Thoracic aorta (tissue), 2 donors: Measurements from ENCODE around the gene ARID1A. TPM values are rescaled to one million over a fixed set of nuclear protein-coding genes. Genes with fewer than 3 reads are reported as not detected.
A peak's percentile ranks its signal among the peaks of the same experiment; 100 is the strongest.

Source experiments
- ATAC-seq: fragments of 150-250 bp; one replicate; pipeline ENCODE4 v1.8.0; 2017; ENCODE audit warnings: low read depth; ENCODE audit not compliant: insufficient number of reproducible peaks, low FRiP score
- DNase-seq: peaks from one replicate; pipeline ENCODE4 v3.0.0-alpha.2; 2020; ENCODE audit warnings: low spot score
- H3K27ac ChIP-seq, 2 donors: fragments of 200-600 bp; sonication (generic); 1 replicate in 1 of 2; 2 replicates in 1 of 2; pipeline ENCODE4 v1.5.1; 2016; ENCODE audit warnings: mild to moderate bottlenecking in 2 of 2, moderate library complexity in 2 of 2
- H3K27me3 ChIP-seq: fragments of 200-600 bp; sonication (generic); replicated peaks from 2 replicates; pipeline ENCODE4 v1.6.0; 2016; ENCODE audit warnings: mild to moderate bottlenecking; ENCODE audit not compliant: insufficient read depth
- H3K36me3 ChIP-seq: fragments of 200-600 bp; sonication (generic); one replicate; pipeline ENCODE4 v1.5.1; 2016
- H3K4me1 ChIP-seq, 2 donors: fragments of 200-600 bp; sonication (generic); 1 replicate in 1 of 2; 2 replicates in 1 of 2; pipeline versions ENCODE4 v1.5.1 to v1.6.0; 2016; ENCODE audit warnings: low read depth in 2 of 2, mild to moderate bottlenecking in 1 of 2; ENCODE audit not compliant: control insufficient read depth in 1 of 2
- H3K4me3 ChIP-seq: fragments of 200-600 bp; sonication (generic); 2 replicates; pipeline ENCODE4 v1.5.1; 2016; ENCODE audit warnings: mild to moderate bottlenecking
- H3K9me3 ChIP-seq: fragments of 200-600 bp; sonication (generic); 2 replicates; pipeline ENCODE4 v1.5.1; 2016
- total RNA-seq, 2 donors: library from RNA; depleted of rRNA; stranded (reverse); fragments of >200 nt; gene quantifications; one replicate each; pipeline versions ENCODE4 v1.1.0 to v1.2.3, GENCODE V29; 2016
- TF ChIP-seq, protein P1 (sequence below): fragments of 200-600 bp; sonication (generic); IDR thresholded peaks from one replicate; pipeline ENCODE4 v1.5.1; 2019; ENCODE audit warnings: antibody characterized with exemption

Gene ARID1A
- total RNA-seq, 2 donors from 2014 or later, result 53.6 to 69.2 TPM

DNA sequence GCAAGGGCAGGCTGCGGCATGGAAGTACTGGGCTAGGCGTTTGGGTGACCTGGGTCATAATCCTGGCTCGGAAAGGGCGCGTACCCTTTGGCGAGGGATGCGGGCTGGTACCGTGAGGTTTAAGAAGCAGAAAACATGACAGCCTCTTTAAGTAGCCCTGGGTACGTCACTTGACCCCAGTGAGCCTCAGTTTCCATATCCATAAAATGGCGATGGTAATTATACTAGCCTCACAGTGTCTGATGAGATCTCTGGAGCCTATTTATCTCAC lies 92.6 kb downstream of the ARID1A start:
- Histone ChIP-seq H3K9me3 (no peaks in the 10 kb centered on the region), H3K4me3 (peak overlapping the region; percentile 85), H3K36me3 (no peaks in the 10 kb centered on the region), H3K4me1 (peaks cover 26 to 36% of the 10 kb centered on the region in 2 donors), H3K27me3 (no peaks in the 10 kb centered on the region), H3K27ac (peak overlapping the region; percentile 99 to 100)
- DNase-seq, result no peak
- TF ChIP-seq, protein P1, sequence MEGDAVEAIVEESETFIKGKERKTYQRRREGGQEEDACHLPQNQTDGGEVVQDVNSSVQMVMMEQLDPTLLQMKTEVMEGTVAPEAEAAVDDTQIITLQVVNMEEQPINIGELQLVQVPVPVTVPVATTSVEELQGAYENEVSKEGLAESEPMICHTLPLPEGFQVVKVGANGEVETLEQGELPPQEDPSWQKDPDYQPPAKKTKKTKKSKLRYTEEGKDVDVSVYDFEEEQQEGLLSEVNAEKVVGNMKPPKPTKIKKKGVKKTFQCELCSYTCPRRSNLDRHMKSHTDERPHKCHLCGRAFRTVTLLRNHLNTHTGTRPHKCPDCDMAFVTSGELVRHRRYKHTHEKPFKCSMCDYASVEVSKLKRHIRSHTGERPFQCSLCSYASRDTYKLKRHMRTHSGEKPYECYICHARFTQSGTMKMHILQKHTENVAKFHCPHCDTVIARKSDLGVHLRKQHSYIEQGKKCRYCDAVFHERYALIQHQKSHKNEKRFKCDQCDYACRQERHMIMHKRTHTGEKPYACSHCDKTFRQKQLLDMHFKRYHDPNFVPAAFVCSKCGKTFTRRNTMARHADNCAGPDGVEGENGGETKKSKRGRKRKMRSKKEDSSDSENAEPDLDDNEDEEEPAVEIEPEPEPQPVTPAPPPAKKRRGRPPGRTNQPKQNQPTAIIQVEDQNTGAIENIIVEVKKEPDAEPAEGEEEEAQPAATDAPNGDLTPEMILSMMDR, result no peak
- ATAC-seq, result no peak

DNA sequence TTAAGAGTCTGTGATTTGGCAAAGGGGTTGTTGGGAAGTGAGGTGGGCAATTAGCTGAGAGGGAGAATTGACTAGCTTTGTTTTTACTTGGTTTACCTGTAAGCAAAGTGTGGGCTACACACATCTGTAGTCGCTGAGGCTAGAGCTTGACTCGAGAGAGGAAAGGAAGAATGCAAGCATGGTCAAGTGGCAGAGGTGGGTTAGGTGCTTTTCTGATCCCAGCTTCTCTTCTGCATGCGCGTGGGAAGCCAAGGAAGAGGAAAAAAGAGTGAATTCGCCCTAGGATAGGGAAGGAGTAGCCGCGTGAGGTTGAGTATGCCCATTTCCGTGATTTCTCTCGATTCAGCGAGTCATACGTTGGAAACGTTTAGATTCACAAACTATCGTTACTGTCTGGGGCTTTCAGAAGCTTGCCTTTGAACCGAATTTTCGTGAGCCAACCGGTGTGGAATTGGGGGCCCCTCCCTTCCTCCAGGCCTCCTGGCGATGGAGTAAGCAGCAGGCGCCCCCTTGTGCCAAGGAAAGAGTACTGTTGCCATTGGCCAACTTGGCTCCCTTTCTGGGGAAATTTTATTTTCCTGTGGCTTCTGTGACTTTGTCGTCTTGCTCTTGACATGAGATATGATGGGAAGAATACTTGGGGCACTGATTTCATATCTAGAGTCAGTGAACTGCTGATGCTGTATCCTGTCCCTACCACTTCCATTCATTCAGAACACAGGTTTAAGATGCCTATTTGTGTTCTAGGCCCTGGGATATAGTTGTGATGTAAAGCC lies 93.2 kb downstream of the ARID1A start:
- peaks cover 20 to 31% of the 10 kb centered on the region in 2 donors for H3K4me1 ChIP-seq
- TF ChIP-seq, protein P1, result peak; percentile 93
- no peaks in the 10 kb centered on the region for H3K9me3 ChIP-seq

DNA sequence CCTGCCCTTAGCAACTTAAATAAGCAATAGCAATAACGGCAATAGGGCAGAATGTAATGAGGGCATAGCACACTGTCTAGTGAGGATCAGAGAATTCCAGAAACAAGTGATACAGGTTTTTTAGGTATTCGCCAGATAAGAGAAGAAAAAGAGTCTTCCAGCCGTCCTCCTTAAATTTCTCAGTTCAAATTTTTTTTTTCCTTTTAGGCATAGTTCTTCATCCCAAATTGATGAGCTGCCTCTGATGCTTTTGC lies 93.7 kb downstream of the ARID1A start:
- Histone ChIP-seq H3K4me1 (peaks cover 17 to 26% of the 10 kb centered on the region in 2 donors), H3K27ac (no peak overlapping the region), H3K36me3 (peaks cover 7% of the 10 kb centered on the region), H3K9me3 (no peaks in the 10 kb centered on the region), H3K27me3 (no peaks in the 10 kb centered on the region), H3K4me3 (no peak overlapping the region)
- ATAC-seq (no peak), DNase-seq (no peak)
- TF ChIP-seq, protein P1, result no peak

More for the DNA sequence above, 93.2 kb downstream of the ARID1A start:
- H3K36me3 ChIP-seq, result peaks cover 2% of the 10 kb centered on the region
- H3K4me3 ChIP-seq, result peak overlapping the region; percentile 85
- peak; percentile 51 for DNase-seq
- H3K27ac ChIP-seq, result peak overlapping the region; percentile 99 to 100
- no peaks in the 10 kb centered on the region for H3K27me3 ChIP-seq
- ATAC-seq, result peak; percentile 41

DNA sequence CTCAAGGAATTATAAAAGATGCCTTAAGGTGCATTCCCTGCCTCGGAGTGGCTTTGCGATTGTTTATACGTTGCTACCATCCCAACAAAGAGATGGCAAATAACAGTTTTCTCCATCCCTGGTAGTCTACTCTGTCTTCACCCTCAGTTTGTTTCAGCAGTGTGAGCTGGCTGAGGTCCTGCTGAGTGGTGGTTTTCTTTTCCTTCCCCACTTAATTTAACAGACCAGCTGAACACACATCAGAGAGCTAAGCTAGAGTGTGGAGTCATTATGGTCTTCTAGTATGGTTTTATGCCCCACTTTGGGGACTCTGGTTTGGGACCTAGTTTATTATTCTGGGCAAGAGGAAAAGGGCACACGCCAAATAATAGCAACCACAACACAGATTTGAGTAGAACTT lies 94.1 kb downstream of the ARID1A start:
- TF ChIP-seq, protein P1, result no peak
- H3K4me1 ChIP-seq, result peaks cover 17 to 25% of the 10 kb centered on the region in 2 donors
- peaks cover 11% of the 10 kb centered on the region for H3K36me3 ChIP-seq
- no peak overlapping the region for H3K4me3 ChIP-seq
- DNase-seq, result no peak
- H3K27me3 ChIP-seq, result no peaks in the 10 kb centered on the region
- ATAC-seq, result no peak
- no peaks in the 10 kb centered on the region for H3K9me3 ChIP-seq
- H3K27ac ChIP-seq, result no peak overlapping the region

DNA sequence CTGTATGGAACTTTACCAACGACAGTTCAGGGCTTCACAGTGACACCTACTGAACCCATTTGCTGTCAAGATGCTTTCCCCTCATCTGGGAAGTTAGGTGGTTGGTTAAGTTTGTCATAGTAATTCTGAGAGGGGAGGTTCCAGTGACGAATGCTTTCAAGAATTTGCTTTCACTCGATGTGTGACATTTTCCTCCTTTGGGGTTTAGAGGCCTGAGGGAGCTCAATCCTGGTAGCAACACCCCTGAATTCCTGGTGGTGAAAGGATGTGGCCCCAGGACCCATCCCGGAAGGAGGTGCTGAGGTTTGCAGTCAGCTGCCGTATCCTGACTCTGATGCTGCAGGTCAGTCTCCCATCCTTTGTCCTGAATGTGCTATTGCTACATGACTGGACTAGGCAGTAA lies 94.7 kb downstream of the ARID1A start:
- H3K9me3 ChIP-seq, result no peaks in the 10 kb centered on the region
- H3K27me3 ChIP-seq, result no peaks in the 10 kb centered on the region
- H3K4me1 ChIP-seq, result peaks cover 17 to 24% of the 10 kb centered on the region in 2 donors
- DNase-seq (no peak), ATAC-seq (no peak)
- H3K27ac ChIP-seq, result no peak overlapping the region
- peaks cover 15% of the 10 kb centered on the region for H3K36me3 ChIP-seq
- TF ChIP-seq, protein P1, result no peak
- no peak overlapping the region for H3K4me3 ChIP-seq
